ENCODE data around the gene PARD3B.

DNA sequence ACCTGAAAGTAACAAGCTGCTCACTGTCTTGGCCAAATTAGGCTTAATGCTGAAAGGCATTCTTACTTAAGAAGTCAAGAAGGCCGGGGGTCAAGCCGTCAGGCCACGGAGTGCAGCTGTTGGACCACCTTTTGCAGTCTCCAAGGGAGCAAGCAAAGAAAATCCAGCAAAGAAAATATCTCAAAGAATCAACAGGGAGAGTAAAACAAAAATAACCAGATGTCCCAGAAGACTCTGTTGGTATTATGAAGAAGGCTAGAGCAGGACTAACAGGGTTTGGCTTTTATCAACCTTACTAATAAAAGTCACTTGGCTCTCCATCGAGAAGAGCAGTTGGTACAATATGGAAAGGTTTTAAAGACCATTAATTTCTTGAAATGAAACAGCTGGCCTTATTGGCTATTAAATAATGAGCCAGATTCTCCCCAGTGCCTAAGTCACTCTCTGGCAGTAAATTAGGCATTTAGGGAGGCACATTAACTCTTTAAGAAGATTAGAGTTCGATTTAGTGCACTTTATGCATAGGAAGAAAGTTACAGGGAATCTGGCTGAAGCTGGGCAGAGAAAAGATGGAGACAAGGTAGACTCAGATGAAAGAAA, 1026.2 kb downstream of the PARD3B start:
- TF ChIP-seq POLR2AphosphoS5 (IDR thresholded peaks at IDR 0.05; ENCODE audit: low read depth) (no peak), GABPA (IDR thresholded peaks at IDR 0.05; ENCODE audit: low read depth) (no peak)
- TF ChIP-seq, protein P1, sequence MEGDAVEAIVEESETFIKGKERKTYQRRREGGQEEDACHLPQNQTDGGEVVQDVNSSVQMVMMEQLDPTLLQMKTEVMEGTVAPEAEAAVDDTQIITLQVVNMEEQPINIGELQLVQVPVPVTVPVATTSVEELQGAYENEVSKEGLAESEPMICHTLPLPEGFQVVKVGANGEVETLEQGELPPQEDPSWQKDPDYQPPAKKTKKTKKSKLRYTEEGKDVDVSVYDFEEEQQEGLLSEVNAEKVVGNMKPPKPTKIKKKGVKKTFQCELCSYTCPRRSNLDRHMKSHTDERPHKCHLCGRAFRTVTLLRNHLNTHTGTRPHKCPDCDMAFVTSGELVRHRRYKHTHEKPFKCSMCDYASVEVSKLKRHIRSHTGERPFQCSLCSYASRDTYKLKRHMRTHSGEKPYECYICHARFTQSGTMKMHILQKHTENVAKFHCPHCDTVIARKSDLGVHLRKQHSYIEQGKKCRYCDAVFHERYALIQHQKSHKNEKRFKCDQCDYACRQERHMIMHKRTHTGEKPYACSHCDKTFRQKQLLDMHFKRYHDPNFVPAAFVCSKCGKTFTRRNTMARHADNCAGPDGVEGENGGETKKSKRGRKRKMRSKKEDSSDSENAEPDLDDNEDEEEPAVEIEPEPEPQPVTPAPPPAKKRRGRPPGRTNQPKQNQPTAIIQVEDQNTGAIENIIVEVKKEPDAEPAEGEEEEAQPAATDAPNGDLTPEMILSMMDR (IDR thresholded peaks at IDR 0.05; ENCODE audit: insufficient read depth, low read length), result no peak
